NCI-H146 (cell line): ENCODE measurements around the gene HTR1B.

Experiments
- DNase-seq: peaks from one replicate; lab custom pipeline; 2025; lab: John Stamatoyannopoulos, UW

HTR1B gene

GRCh38 chr6:77463308-77463860, at the start of gene HTR1B:
Gene HTR1B, minus strand, starts transcription at chr6:77463491. Its CDS starts 88 bp downstream, at chr6:77463403.
- DNase-seq = peak; percentile 39

- DNase-seq = no peak
These were observed 49.3 kb upstream of the HTR1B start for GRCh38 chr6:77512554-77512953.

GRCh38 chr6:77511860-77512259, 48.6 kb upstream of the HTR1B start:
- DNase-seq = no peak

GRCh38 chr6:77502981-77503380, 39.7 kb upstream of the HTR1B start:
- no peak for DNase-seq

- no peak for DNase-seq
These were observed 29.2 kb upstream of the HTR1B start for GRCh38 chr6:77492530-77492929.

- DNase-seq = no peak
These were observed 24.6 kb upstream of the HTR1B start for GRCh38 chr6:77487808-77488425.

- DNase-seq = no peak
These were observed 19.7 kb upstream of the HTR1B start for GRCh38 chr6:77482981-77483380.

- no peak for DNase-seq
These were observed 11.7 kb upstream of the HTR1B start for GRCh38 chr6:77474973-77475372.

GRCh38 chr6:77474286-77474956, 11.1 kb upstream of the HTR1B start:
- DNase-seq = no peak

GRCh38 chr6:77470983-77471382, 7.7 kb upstream of the HTR1B start:
- DNase-seq = no peak

GRCh38 chr6:77468939-77469338, 5.6 kb upstream of the HTR1B start:
- no peak for DNase-seq

GRCh38 chr6:77466451-77467437, 3.5 kb upstream of the HTR1B start:
- peak; percentile 2 for DNase-seq

GRCh38 chr6:77466055-77466450, 2.8 kb upstream of the HTR1B start:
- peak; percentile 54 for DNase-seq

- no peak for DNase-seq
These were observed 1.2 kb upstream of the HTR1B start for GRCh38 chr6:77464495-77464867.

- DNase-seq = peak; percentile 52
These were observed 687 bp upstream of the HTR1B start for GRCh38 chr6:77463861-77464494.

GRCh38 chr6:77462359-77463307, 658 bp downstream of the HTR1B start:
- DNase-seq = peak; percentile 36

GRCh38 chr6:77461796-77462195, 1.5 kb downstream of the HTR1B start:
- no peak for DNase-seq

GRCh38 chr6:77458421-77458820, 4.9 kb downstream of the HTR1B start:
- DNase-seq = no peak

- DNase-seq = peak; percentile 70
These were observed 5.5 kb downstream of the HTR1B start for GRCh38 chr6:77457720-77458349.

- DNase-seq = no peak
These were observed 6.6 kb downstream of the HTR1B start for GRCh38 chr6:77456531-77457248.
